Measurements from ENCODE around the gene HOPX. TPM values are rescaled to one million over a fixed set of nuclear protein-coding genes. Genes with fewer than 3 reads are reported as not detected.

The HOPX gene
- total and polyA plus RNA-seq, 2 of the 8 experiments (the other 6 are each of a cell fraction or from before 2014, with no cell fraction given), result not detected

GRCh38 chr4:56730097-56730496, 49.0 kb upstream of the HOPX start (continued):
- TF ChIP-seq CBX5 (IDR thresholded peaks at IDR 0.05; ENCODE audit: low read depth, low read length) (no peak), ZNF274 (IDR thresholded peaks at IDR 0.05; ENCODE audit: borderline replicate concordance, extremely low read depth, low read length) (no peak), CEBPB (IDR thresholded peaks at IDR 0.05; ENCODE audit: low read depth, low read length) (no peak), ASH2L (IDR thresholded peaks at IDR 0.05; ENCODE audit: low read length) (no peak)

Data from H1 (cell line).